Astrocyte of the spinal cord (primary cell): Measurements from ENCODE around the gene GPR78.

Experiments used
- DNase-seq: peaks from one replicate; pipeline ENCODE4 v3.0.0; 2011; ENCODE audit warnings: low read depth, low spot score
- H3K4me3 ChIP-seq: 2 replicates; pipeline ENCODE4 v1.5.1; 2011; ENCODE audit warnings: low read depth, mild to moderate bottlenecking, low read length, moderate library complexity
- CTCF ChIP-seq: IDR thresholded peaks from 2 replicates; pipeline ENCODE4 v1.5.1; 2012; ENCODE audit warnings: low read depth, mild to moderate bottlenecking, low read length, inconsistent platforms
- in situ Hi-C: cut with HindIII; loops from 2 replicates; pipeline ENCODE4 v1.10.0; 2017; ENCODE audit warnings: low sequenced_read_pairs

GPR78 gene

DNA sequence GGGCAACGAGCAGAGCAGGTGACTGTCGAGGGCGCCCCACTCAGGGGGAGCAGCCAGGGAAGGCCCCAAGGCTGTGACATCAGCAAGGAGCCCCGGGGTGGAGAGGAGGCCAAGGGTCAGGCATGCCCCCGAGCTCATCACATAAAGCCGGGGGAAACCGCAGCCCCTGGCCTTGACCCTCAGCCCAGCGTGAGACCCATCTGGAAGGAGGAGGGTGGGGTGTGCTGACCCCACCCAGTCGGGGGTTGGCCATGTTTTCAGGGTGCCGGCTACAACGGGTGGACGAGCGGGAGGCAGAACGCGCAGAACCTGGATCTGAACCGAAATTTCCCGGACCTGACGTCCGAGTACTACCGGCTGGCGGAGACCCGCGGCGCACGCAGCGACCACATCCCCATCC lies 26.3 kb downstream of the GPR78 start:
- DNase-seq, result no peak
- no peak for TF ChIP-seq CTCF
- H3K4me3 ChIP-seq, result no peak overlapping the region
- in situ Hi-C loops, result no loop called here

DNA sequence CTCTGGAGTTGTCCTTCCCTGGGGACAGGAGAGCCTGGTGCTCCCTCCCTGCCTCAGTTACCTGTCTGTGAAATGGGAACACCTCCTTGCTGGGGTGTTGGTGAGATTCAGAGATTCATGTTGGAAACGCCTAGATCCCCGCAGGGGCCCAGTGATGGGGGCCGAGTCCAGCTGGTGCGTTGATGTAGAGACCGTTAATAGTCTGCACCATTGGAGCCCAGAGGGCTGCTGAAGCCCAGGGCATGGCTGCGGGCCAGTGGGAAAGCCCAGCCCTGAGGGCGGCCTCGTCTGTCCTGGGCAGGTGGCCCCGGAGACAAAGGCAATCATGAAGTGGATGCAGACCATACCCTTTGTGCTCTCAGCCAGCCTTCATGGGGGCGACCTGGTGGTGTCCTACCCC lies 26.8 kb downstream of the GPR78 start:
- in situ Hi-C loops, result no loop called here
- no peak overlapping the region for H3K4me3 ChIP-seq
- no peak for DNase-seq
- no peak for TF ChIP-seq CTCF

GRCh38 chr4:8607603-8608481 lies 27.6 kb downstream of the GPR78 start:
- no peak for DNase-seq
- TF ChIP-seq CTCF, result peak; percentile 92
- H3K4me3 ChIP-seq, result no peak overlapping the region
- in situ Hi-C loops, result no loop called here

DNA sequence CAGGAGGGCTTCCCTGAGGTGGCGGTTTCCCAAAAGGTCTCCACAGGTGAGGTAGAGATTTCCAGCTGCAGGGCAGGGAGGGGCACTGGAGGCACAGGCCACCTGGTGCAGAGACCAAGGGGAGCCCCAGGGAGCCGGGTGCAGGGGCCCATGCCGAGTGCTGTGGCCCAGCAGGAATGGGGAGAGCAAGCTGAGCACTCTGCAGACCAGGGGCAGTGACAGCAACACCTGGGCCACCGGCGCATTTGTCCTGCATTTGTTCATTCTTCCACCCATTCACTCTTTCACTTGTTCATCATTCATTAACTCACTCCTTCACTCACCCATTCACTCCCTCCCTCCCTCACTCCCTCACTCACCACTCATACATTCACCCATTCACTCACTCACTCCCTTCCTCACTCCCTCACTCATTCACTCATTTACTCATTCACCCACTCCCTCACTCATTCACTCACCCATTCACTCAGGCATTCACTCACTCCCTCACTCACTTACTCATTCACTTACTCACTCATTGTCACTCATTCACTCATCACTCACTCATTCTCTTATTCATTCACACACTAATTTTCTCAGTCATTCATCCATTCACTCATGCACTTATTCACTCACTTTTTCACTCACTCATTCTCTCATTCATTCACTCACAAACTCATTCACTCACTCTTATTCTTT lies 28.7 kb downstream of the GPR78 start:
- no peak overlapping the region for H3K4me3 ChIP-seq
- TF ChIP-seq CTCF, result no peak
- in situ Hi-C loops, result no loop called here
- DNase-seq, result no peak

DNA sequence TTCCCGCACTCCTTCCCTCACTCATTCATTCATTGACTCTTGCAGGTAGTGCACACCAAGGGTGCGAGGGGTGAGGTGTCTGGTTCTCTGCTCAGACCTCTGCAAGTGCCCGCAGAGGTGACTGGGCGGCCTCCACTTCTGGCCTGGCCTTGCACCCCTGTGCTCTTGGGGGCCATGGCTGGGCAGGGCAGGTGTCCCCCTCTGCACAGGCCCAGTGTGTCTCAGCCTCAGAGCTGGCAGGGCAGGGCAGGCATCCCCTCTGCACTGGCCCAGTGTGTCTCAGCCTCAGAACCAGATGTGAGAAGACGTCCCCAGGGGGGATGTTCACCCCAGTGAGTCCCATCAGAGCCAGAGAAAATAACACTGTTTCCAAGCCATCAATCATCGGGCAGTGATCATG lies 29.2 kb downstream of the GPR78 start:
- H3K4me3 ChIP-seq, result no peak overlapping the region
- in situ Hi-C loops, result no loop called here
- no peak for TF ChIP-seq CTCF
- DNase-seq, result no peak

- in situ Hi-C loops, result no loop called here
- no peak for TF ChIP-seq CTCF
- H3K4me3 ChIP-seq, result no peak overlapping the region
- DNase-seq, result no peak
Observed at GRCh38 chr4:8609824-8610350, 29.7 kb downstream of the GPR78 start.
